Endothelial cell of umbilical vein (primary cell): ENCODE measurements around the gene KCND2. TPM values are rescaled to one million over a fixed set of nuclear protein-coding genes. Genes with fewer than 3 reads are reported as not detected.

ENCODE experiments used
- BruUV-seq: library from RNA; stranded (reverse); fragments of 400-500 nt; replicated peaks from 2 replicates; lab custom pipeline; 2021; lab: Mats Ljungman, UMichigan
- CTCF ChIA-PET: fragments of 300-600, 350-600 bp; sonication (Branson Sonifier 250); formaldehyde crosslinking; loops from one replicate; lab custom pipeline; 2021; ENCODE audit warnings: antibody characterized with exemption, inconsistent platforms; lab: Charles Lee
- POLR2A ChIA-PET: fragments of 300-600, 350-600 bp; sonication (Branson Sonifier 250); formaldehyde crosslinking; loops from one replicate; lab custom pipeline; 2021; ENCODE audit warnings: antibody characterized with exemption, inconsistent platforms; lab: Charles Lee
- DNase-seq: peaks from one replicate; pipeline ENCODE4 v3.0.0-alpha.2; 2011; ENCODE audit warnings: low read depth, low spot score
- FAIRE-seq: peaks from 2 replicates; lab custom pipeline; 2011; peaks lifted over from hg19 to GRCh38; lab: Jason Lieb, UNC
- H2AFZ ChIP-seq: 2 replicates; pipeline ENCODE4 v1.6.0; 2012; ENCODE audit warnings: low read depth, low read length, control low read depth, inconsistent platforms
- H3K27ac ChIP-seq: 2 replicates; pipeline ENCODE4 v1.5.1; 2011; ENCODE audit warnings: low read depth, mild to moderate bottlenecking, control low read depth, low read length, moderate library complexity; ENCODE audit not compliant: insufficient read depth
- H3K27me3 ChIP-seq, 2 experiments: 2 replicates each; pipeline versions ENCODE4 v1.6.0 to v1.6.1; 2011; ENCODE audit warnings: low read length in 2 of 2, mixed read lengths in 1 of 2; ENCODE audit not compliant: control insufficient read depth in 2 of 2, insufficient read depth in 2 of 2
- H3K36me3 ChIP-seq, 2 experiments: 2 replicates in 1 of 2; 3 replicates in 1 of 2; pipeline ENCODE4 v1.5.1; 2011; ENCODE audit warnings: low read length in 2 of 2, mild to moderate bottlenecking in 1 of 2, moderate library complexity in 1 of 2; ENCODE audit not compliant: control insufficient read depth in 2 of 2, insufficient read depth in 2 of 2; ENCODE audit errors: extremely low read depth in 1 of 2
- H3K4me1 ChIP-seq: 3 replicates; pipeline ENCODE4 v1.5.1; 2011; ENCODE audit warnings: mild to moderate bottlenecking, low read length; ENCODE audit not compliant: control insufficient read depth, insufficient read depth; ENCODE audit errors: extremely low read depth
- H3K4me2 ChIP-seq: 2 replicates; pipeline ENCODE4 v1.6.1; 2011; ENCODE audit warnings: low read length, control low read depth, mixed read lengths; ENCODE audit not compliant: insufficient read depth
- H3K4me3 ChIP-seq, 3 experiments: fragments of 200-600 bp in 1 of 3; sonication (generic), shearing (Covaris generic) in 1 of 3; replicated peaks in 1 of 3; 2 replicates each; pipeline ENCODE4 v1.5.1; 2011 to 2016; ENCODE audit warnings: control low read depth in 3 of 3, low read length in 3 of 3, mild to moderate bottlenecking in 2 of 3, inconsistent platforms in 1 of 3, low read depth in 1 of 3, moderate library complexity in 1 of 3; ENCODE audit not compliant: insufficient read depth in 1 of 3
- H3K79me2 ChIP-seq: 2 replicates; pipeline ENCODE4 v1.6.0; 2012; ENCODE audit warnings: low read length, inconsistent platforms; ENCODE audit not compliant: control insufficient read depth, insufficient read depth
- H3K9ac ChIP-seq: replicated peaks from 2 replicates; pipeline ENCODE3; 2011; ENCODE audit warnings: low read length, control low read depth; ENCODE audit not compliant: insufficient read depth; ENCODE audit errors: extremely low read depth
- H3K9me1 ChIP-seq: replicated peaks from 3 replicates; pipeline ENCODE4 v1.6.0; 2011; ENCODE audit warnings: mild to moderate bottlenecking, low read length; ENCODE audit not compliant: control insufficient read depth, insufficient read depth; ENCODE audit errors: extremely low read depth
- H3K9me3 ChIP-seq: replicated peaks from 2 replicates; pipeline ENCODE4 v1.5.1; 2012; ENCODE audit warnings: low read length, inconsistent platforms; ENCODE audit not compliant: control insufficient read depth, insufficient read depth
- H4K20me1 ChIP-seq: replicated peaks from 2 replicates; pipeline ENCODE3; 2011; ENCODE audit warnings: mild to moderate bottlenecking, low read length; ENCODE audit not compliant: control insufficient read depth, insufficient read depth; ENCODE audit errors: extremely low read depth
- CTCF ChIP-seq, 2 donors: IDR thresholded peaks; 1 replicate in 1 of 2; 2 replicates in 1 of 2; pipeline ENCODE4 v1.5.1; 2011; ENCODE audit warnings: low read length in 2 of 2, mild to moderate bottlenecking in 2 of 2, moderate library complexity in 2 of 2, control low read depth in 1 of 2, inconsistent platforms in 1 of 2, low read depth in 1 of 2; ENCODE audit not compliant: insufficient read depth in 1 of 2; ENCODE audit errors: extremely low read depth in 1 of 2
- EZH2 ChIP-seq: IDR thresholded peaks from 2 replicates; pipeline ENCODE4 v1.6.1; 2012; ENCODE audit warnings: borderline replicate concordance, low read depth, mild to moderate bottlenecking, moderate library complexity, low read length, inconsistent platforms; ENCODE audit not compliant: severe bottlenecking
- FOS ChIP-seq: IDR thresholded peaks from 2 replicates; pipeline ENCODE4 v1.6.1; 2011; ENCODE audit warnings: mild to moderate bottlenecking, low read length, moderate library complexity, borderline replicate concordance; ENCODE audit not compliant: insufficient read depth
- GATA2 ChIP-seq: IDR thresholded peaks from 2 replicates; pipeline ENCODE4 v1.7.0; 2011; ENCODE audit warnings: low read depth, mild to moderate bottlenecking, moderate library complexity, mixed read lengths, low read length; ENCODE audit not compliant: insufficient read length, insufficient read depth
- JUN ChIP-seq: IDR thresholded peaks from 2 replicates; pipeline ENCODE4 v1.6.1; 2011; ENCODE audit warnings: borderline replicate concordance, low read depth; ENCODE audit not compliant: insufficient read length, insufficient read depth
- MAX ChIP-seq: IDR thresholded peaks from 2 replicates; pipeline ENCODE4 v1.6.1; 2011; ENCODE audit not compliant: insufficient read depth, insufficient read length
- MYC ChIP-seq: IDR thresholded peaks from one replicate; pipeline ENCODE4 v1.6.1; 2011; ENCODE audit warnings: mild to moderate bottlenecking, low read depth, low read length
- POLR2A ChIP-seq: IDR thresholded peaks from 2 replicates; pipeline ENCODE4 v1.6.1; 2012; ENCODE audit warnings: low read depth, mild to moderate bottlenecking, control low read depth, low read length
- POLR2AphosphoS5 ChIP-seq: IDR thresholded peaks from 2 replicates; pipeline ENCODE4 v1.6.1; 2012; ENCODE audit warnings: low read depth, mild to moderate bottlenecking, control low read depth, low read length, moderate library complexity; ENCODE audit not compliant: insufficient read depth
- dilution Hi-C: fragments of 300-500 bp; cut with MboI; formaldehyde crosslinking; loops from one replicate; pipeline ENCODE4 v1.15.0; 2019; ENCODE audit warnings: low sequenced_read_pairs; ENCODE audit not compliant: extremely low pct_ligation_motif_present
- intact Hi-C: fragments of 100-400 bp; cut with micrococcal nuclease; formaldehyde crosslinking; loops from one replicate; pipeline ENCODE4 v1.10.0; 2022
- polyA plus RNA-seq, 4 experiments: library from polyadenylated mRNA; depleted of rRNA in 3 of 4; stranded (reverse) in 3 of 4; unstranded in 1 of 4; fragments of >200 nt; gene quantifications; 2 replicates each; pipeline versions ENCODE4 v1.2.1 to v1.2.3, GENCODE V29; 2011 to 2012; ENCODE audit warnings: missing spikeins in 1 of 4
- total RNA-seq: library from RNA; stranded (reverse); gene quantifications from 2 replicates; pipeline ENCODE4 v1.2.3, GENCODE V29; 2021

The KCND2 gene
- total and polyA plus RNA-seq, 2 donors (not counting 3 experiments of a cell fraction or from before 2014, with no cell fraction given) = not detected

GRCh38 chr7:120402801-120403200 lies 129.8 kb downstream of the KCND2 start:
- no TSS peak for BruUV-seq
- no peak overlapping the region for H3K9ac ChIP-seq
- no peaks in the 10 kb centered on the region for H3K9me1 ChIP-seq
- H3K27me3 ChIP-seq = no peaks in the 10 kb centered on the region
- POLR2A ChIA-PET = no interaction called here
- dilution Hi-C loops (no loop called here), intact Hi-C loops (loop anchor here (5.0 to 10.0 kb wide), 3 partner anchors 80 to 542 kb away; partner anchors contain the start of gene KCND2)
- H3K79me2 ChIP-seq = no peaks in the 10 kb centered on the region
- CTCF ChIA-PET = interaction anchor here (0.7 to 1.6 kb wide), 6 partner anchors 10 to 705 kb away, joined by 3 to 4 read pairs (median 3); no protein-coding TSS in a partner anchor
- no peaks in the 10 kb centered on the region for H3K36me3 ChIP-seq
- TF ChIP-seq POLR2AphosphoS5 = no peak
- TF ChIP-seq JUN = no peak
- no peak for TF ChIP-seq GATA2
- TF ChIP-seq CTCF (IDR thresholded peaks at IDR 0.05; ENCODE audit: extremely low read depth in 1 of 2, insufficient read depth in 1 of 2, low read depth in 1 of 2, low read length in 2 of 2) = no peak
- TF ChIP-seq MYC = no peak
- TF ChIP-seq POLR2A = no peak
- TF ChIP-seq FOS = no peak
- TF ChIP-seq EZH2 = no peak
- no peak for TF ChIP-seq MAX
- peak overlapping the region; percentile 6 for H2AFZ ChIP-seq
- H3K4me3 ChIP-seq = no peak overlapping the region
- DNase-seq (no peak), FAIRE-seq (no peak)
- peaks cover 10% of the 10 kb centered on the region for H3K4me1 ChIP-seq
- H3K27ac ChIP-seq = peak overlapping the region; percentile 53
- H3K4me2 ChIP-seq = peak overlapping the region; percentile 89
- H3K9me3 ChIP-seq = no peaks in the 10 kb centered on the region
- no peaks in the 10 kb centered on the region for H4K20me1 ChIP-seq
